Endothelial cell of umbilical vein (primary cell): ENCODE data around the gene GTSE1. TPM values are rescaled to one million over a fixed set of nuclear protein-coding genes. Genes with fewer than 3 reads are reported as not detected.

ENCODE experiments used
- BruUV-seq: library from RNA; stranded (reverse); fragments of 400-500 nt; replicated peaks from 2 replicates; lab custom pipeline; 2021; lab: Mats Ljungman, UMichigan
- CTCF ChIA-PET: fragments of 300-600, 350-600 bp; sonication (Branson Sonifier 250); formaldehyde crosslinking; loops from one replicate; lab custom pipeline; 2021; ENCODE audit warnings: antibody characterized with exemption, inconsistent platforms; lab: Charles Lee
- POLR2A ChIA-PET: fragments of 300-600, 350-600 bp; sonication (Branson Sonifier 250); formaldehyde crosslinking; loops from one replicate; lab custom pipeline; 2021; ENCODE audit warnings: antibody characterized with exemption, inconsistent platforms; lab: Charles Lee
- DNase-seq: peaks from one replicate; pipeline ENCODE4 v3.0.0-alpha.2; 2011; ENCODE audit warnings: low read depth, low spot score
- FAIRE-seq: peaks from 2 replicates; lab custom pipeline; 2011; peaks lifted over from hg19 to GRCh38; lab: Jason Lieb, UNC
- H2AFZ ChIP-seq: 2 replicates; pipeline ENCODE4 v1.6.0; 2012; ENCODE audit warnings: low read depth, low read length, control low read depth, inconsistent platforms
- H3K27ac ChIP-seq: 2 replicates; pipeline ENCODE4 v1.5.1; 2011; ENCODE audit warnings: low read depth, mild to moderate bottlenecking, control low read depth, low read length, moderate library complexity; ENCODE audit not compliant: insufficient read depth
- H3K27me3 ChIP-seq, 2 experiments: 2 replicates each; pipeline versions ENCODE4 v1.6.0 to v1.6.1; 2011; ENCODE audit warnings: low read length in 2 of 2, mixed read lengths in 1 of 2; ENCODE audit not compliant: control insufficient read depth in 2 of 2, insufficient read depth in 2 of 2
- H3K36me3 ChIP-seq, 2 experiments: 2 replicates in 1 of 2; 3 replicates in 1 of 2; pipeline ENCODE4 v1.5.1; 2011; ENCODE audit warnings: low read length in 2 of 2, mild to moderate bottlenecking in 1 of 2, moderate library complexity in 1 of 2; ENCODE audit not compliant: control insufficient read depth in 2 of 2, insufficient read depth in 2 of 2; ENCODE audit errors: extremely low read depth in 1 of 2
- H3K4me1 ChIP-seq: 3 replicates; pipeline ENCODE4 v1.5.1; 2011; ENCODE audit warnings: mild to moderate bottlenecking, low read length; ENCODE audit not compliant: control insufficient read depth, insufficient read depth; ENCODE audit errors: extremely low read depth
- H3K4me2 ChIP-seq: 2 replicates; pipeline ENCODE4 v1.6.1; 2011; ENCODE audit warnings: low read length, control low read depth, mixed read lengths; ENCODE audit not compliant: insufficient read depth
- H3K4me3 ChIP-seq, 3 experiments: fragments of 200-600 bp in 1 of 3; sonication (generic), shearing (Covaris generic) in 1 of 3; replicated peaks in 1 of 3; 2 replicates each; pipeline ENCODE4 v1.5.1; 2011 to 2016; ENCODE audit warnings: control low read depth in 3 of 3, low read length in 3 of 3, mild to moderate bottlenecking in 2 of 3, inconsistent platforms in 1 of 3, low read depth in 1 of 3, moderate library complexity in 1 of 3; ENCODE audit not compliant: insufficient read depth in 1 of 3
- H3K79me2 ChIP-seq: 2 replicates; pipeline ENCODE4 v1.6.0; 2012; ENCODE audit warnings: low read length, inconsistent platforms; ENCODE audit not compliant: control insufficient read depth, insufficient read depth
- H3K9ac ChIP-seq: replicated peaks from 2 replicates; pipeline ENCODE3; 2011; ENCODE audit warnings: low read length, control low read depth; ENCODE audit not compliant: insufficient read depth; ENCODE audit errors: extremely low read depth
- H3K9me1 ChIP-seq: replicated peaks from 3 replicates; pipeline ENCODE4 v1.6.0; 2011; ENCODE audit warnings: mild to moderate bottlenecking, low read length; ENCODE audit not compliant: control insufficient read depth, insufficient read depth; ENCODE audit errors: extremely low read depth
- H3K9me3 ChIP-seq: replicated peaks from 2 replicates; pipeline ENCODE4 v1.5.1; 2012; ENCODE audit warnings: low read length, inconsistent platforms; ENCODE audit not compliant: control insufficient read depth, insufficient read depth
- H4K20me1 ChIP-seq: replicated peaks from 2 replicates; pipeline ENCODE3; 2011; ENCODE audit warnings: mild to moderate bottlenecking, low read length; ENCODE audit not compliant: control insufficient read depth, insufficient read depth; ENCODE audit errors: extremely low read depth
- EZH2 ChIP-seq: IDR thresholded peaks from 2 replicates; pipeline ENCODE4 v1.6.1; 2012; ENCODE audit warnings: borderline replicate concordance, low read depth, mild to moderate bottlenecking, moderate library complexity, low read length, inconsistent platforms; ENCODE audit not compliant: severe bottlenecking
- FOS ChIP-seq: IDR thresholded peaks from 2 replicates; pipeline ENCODE4 v1.6.1; 2011; ENCODE audit warnings: mild to moderate bottlenecking, low read length, moderate library complexity, borderline replicate concordance; ENCODE audit not compliant: insufficient read depth
- GATA2 ChIP-seq: IDR thresholded peaks from 2 replicates; pipeline ENCODE4 v1.7.0; 2011; ENCODE audit warnings: low read depth, mild to moderate bottlenecking, moderate library complexity, mixed read lengths, low read length; ENCODE audit not compliant: insufficient read length, insufficient read depth
- JUN ChIP-seq: IDR thresholded peaks from 2 replicates; pipeline ENCODE4 v1.6.1; 2011; ENCODE audit warnings: borderline replicate concordance, low read depth; ENCODE audit not compliant: insufficient read length, insufficient read depth
- MYC ChIP-seq: IDR thresholded peaks from one replicate; pipeline ENCODE4 v1.6.1; 2011; ENCODE audit warnings: mild to moderate bottlenecking, low read depth, low read length
- POLR2A ChIP-seq: IDR thresholded peaks from 2 replicates; pipeline ENCODE4 v1.6.1; 2012; ENCODE audit warnings: low read depth, mild to moderate bottlenecking, control low read depth, low read length
- POLR2AphosphoS5 ChIP-seq: IDR thresholded peaks from 2 replicates; pipeline ENCODE4 v1.6.1; 2012; ENCODE audit warnings: low read depth, mild to moderate bottlenecking, control low read depth, low read length, moderate library complexity; ENCODE audit not compliant: insufficient read depth
- dilution Hi-C: fragments of 300-500 bp; cut with MboI; formaldehyde crosslinking; loops from one replicate; pipeline ENCODE4 v1.15.0; 2019; ENCODE audit warnings: low sequenced_read_pairs; ENCODE audit not compliant: extremely low pct_ligation_motif_present
- intact Hi-C: fragments of 100-400 bp; cut with micrococcal nuclease; formaldehyde crosslinking; loops from one replicate; pipeline ENCODE4 v1.10.0; 2022
- polyA plus RNA-seq, 4 experiments: library from polyadenylated mRNA; depleted of rRNA in 3 of 4; stranded (reverse) in 3 of 4; unstranded in 1 of 4; fragments of >200 nt; gene quantifications; 2 replicates each; pipeline versions ENCODE4 v1.2.1 to v1.2.3, GENCODE V29; 2011 to 2012; ENCODE audit warnings: missing spikeins in 1 of 4
- total RNA-seq: library from RNA; stranded (reverse); gene quantifications from 2 replicates; pipeline ENCODE4 v1.2.3, GENCODE V29; 2021
- TF ChIP-seq, protein P1 (sequence below): IDR thresholded peaks from 2 replicates; pipeline ENCODE4 v1.6.1; 2011; ENCODE audit not compliant: insufficient read depth, insufficient read length
- TF ChIP-seq, protein P2 (sequence below), 2 donors: IDR thresholded peaks; 1 replicate in 1 of 2; 2 replicates in 1 of 2; pipeline ENCODE4 v1.5.1; 2011; ENCODE audit warnings: low read length in 2 of 2, mild to moderate bottlenecking in 2 of 2, moderate library complexity in 2 of 2, control low read depth in 1 of 2, inconsistent platforms in 1 of 2, low read depth in 1 of 2; ENCODE audit not compliant: insufficient read depth in 1 of 2; ENCODE audit errors: extremely low read depth in 1 of 2

GTSE1 gene
- total and polyA plus RNA-seq, 2 donors (not counting 3 experiments of a cell fraction or from before 2014, with no cell fraction given), result 25.9 to 57.2 TPM

DNA sequence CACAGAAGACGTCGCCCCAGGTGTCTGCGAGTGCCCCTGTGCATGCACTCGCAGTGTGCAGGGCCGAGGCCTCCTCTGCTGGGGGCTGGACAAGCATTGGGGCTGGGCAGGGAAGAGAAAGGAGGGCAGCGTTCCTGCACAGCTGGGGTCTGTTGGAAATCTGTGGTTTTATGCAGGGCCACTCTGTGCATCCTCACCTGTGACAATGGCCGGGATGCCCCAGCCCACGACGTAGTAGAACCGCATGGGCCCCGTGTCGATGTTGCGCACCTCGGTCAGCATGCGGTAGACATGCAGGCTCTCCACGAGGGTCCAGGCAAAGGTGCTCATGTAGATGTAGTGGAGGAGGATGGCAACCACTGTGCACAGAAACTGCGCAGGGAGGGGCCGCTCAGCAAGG, 76.0 kb downstream of the GTSE1 start:
- no peaks in the 10 kb centered on the region for H3K79me2 ChIP-seq
- H3K9me1 ChIP-seq, result no peaks in the 10 kb centered on the region
- POLR2A ChIA-PET, result no interaction called here
- no peaks in the 10 kb centered on the region for H4K20me1 ChIP-seq
- no peak overlapping the region for H2AFZ ChIP-seq
- DNase-seq (no peak), FAIRE-seq (no peak)
- no TSS peak for BruUV-seq
- H3K36me3 ChIP-seq, result no peaks in the 10 kb centered on the region
- H3K27me3 ChIP-seq, result no peaks in the 10 kb centered on the region
- H3K4me2 ChIP-seq, result no peak overlapping the region
- peaks cover 6% of the 10 kb centered on the region for H3K4me1 ChIP-seq
- intact Hi-C loops, result no loop called here
- no peak overlapping the region for H3K9ac ChIP-seq
- no peak overlapping the region for H3K4me3 ChIP-seq
- TF ChIP-seq, protein P1, sequence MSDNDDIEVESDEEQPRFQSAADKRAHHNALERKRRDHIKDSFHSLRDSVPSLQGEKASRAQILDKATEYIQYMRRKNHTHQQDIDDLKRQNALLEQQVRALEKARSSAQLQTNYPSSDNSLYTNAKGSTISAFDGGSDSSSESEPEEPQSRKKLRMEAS, result no peak
- TF ChIP-seq, protein P2, sequence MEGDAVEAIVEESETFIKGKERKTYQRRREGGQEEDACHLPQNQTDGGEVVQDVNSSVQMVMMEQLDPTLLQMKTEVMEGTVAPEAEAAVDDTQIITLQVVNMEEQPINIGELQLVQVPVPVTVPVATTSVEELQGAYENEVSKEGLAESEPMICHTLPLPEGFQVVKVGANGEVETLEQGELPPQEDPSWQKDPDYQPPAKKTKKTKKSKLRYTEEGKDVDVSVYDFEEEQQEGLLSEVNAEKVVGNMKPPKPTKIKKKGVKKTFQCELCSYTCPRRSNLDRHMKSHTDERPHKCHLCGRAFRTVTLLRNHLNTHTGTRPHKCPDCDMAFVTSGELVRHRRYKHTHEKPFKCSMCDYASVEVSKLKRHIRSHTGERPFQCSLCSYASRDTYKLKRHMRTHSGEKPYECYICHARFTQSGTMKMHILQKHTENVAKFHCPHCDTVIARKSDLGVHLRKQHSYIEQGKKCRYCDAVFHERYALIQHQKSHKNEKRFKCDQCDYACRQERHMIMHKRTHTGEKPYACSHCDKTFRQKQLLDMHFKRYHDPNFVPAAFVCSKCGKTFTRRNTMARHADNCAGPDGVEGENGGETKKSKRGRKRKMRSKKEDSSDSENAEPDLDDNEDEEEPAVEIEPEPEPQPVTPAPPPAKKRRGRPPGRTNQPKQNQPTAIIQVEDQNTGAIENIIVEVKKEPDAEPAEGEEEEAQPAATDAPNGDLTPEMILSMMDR (IDR thresholded peaks at IDR 0.05; ENCODE audit: extremely low read depth in 1 of 2, insufficient read depth in 1 of 2, low read depth in 1 of 2, low read length in 2 of 2), result no peak
- TF ChIP-seq FOS (no peak), POLR2A (no peak), EZH2 (no peak), MYC (no peak), GATA2 (no peak), JUN (no peak), POLR2AphosphoS5 (no peak)
- dilution Hi-C loops, result no loop called here
- H3K9me3 ChIP-seq, result no peaks in the 10 kb centered on the region
- no peak overlapping the region for H3K27ac ChIP-seq
- CTCF ChIA-PET, result no interaction called here
